Mesendoderm (in vitro differentiated cells): Measurements from ENCODE around the gene SCGN.

Experiments
- DNase-seq: peaks from one replicate; pipeline ENCODE4 v3.0.0; 2013
- H2AK5ac ChIP-seq: 2 replicates; pipeline ENCODE4 v1.6.1; 2013; ENCODE audit warnings: low read length, inconsistent platforms
- H2BK120ac ChIP-seq: 2 replicates; pipeline ENCODE4 v1.6.1; 2013; ENCODE audit warnings: low read depth, mild to moderate bottlenecking, low read length, moderate library complexity, mixed read lengths
- H2BK15ac ChIP-seq: replicated peaks from 2 replicates; pipeline ENCODE4 v1.6.1; 2013; ENCODE audit warnings: low read depth, mild to moderate bottlenecking, moderate library complexity
- H2BK5ac ChIP-seq: 2 replicates; pipeline ENCODE4 v1.6.1; 2013; ENCODE audit warnings: low read length, inconsistent platforms
- H3K18ac ChIP-seq: 2 replicates; pipeline ENCODE4 v1.6.1; 2013; ENCODE audit warnings: mild to moderate bottlenecking, low read length, mixed read lengths
- H3K23ac ChIP-seq: one replicate; pipeline ENCODE4 v1.6.1; 2013; ENCODE audit warnings: low read length
- H3K27ac ChIP-seq: 2 replicates; pipeline ENCODE4 v1.5.1; 2013; ENCODE audit warnings: low read depth, mild to moderate bottlenecking, inconsistent platforms, low read length, moderate library complexity
- H3K27me3 ChIP-seq: 2 replicates; pipeline ENCODE4 v1.6.1; 2013; ENCODE audit warnings: low read length, control low read depth, mild to moderate bottlenecking, inconsistent platforms; ENCODE audit not compliant: insufficient read depth, poor library complexity
- H3K36me3 ChIP-seq: 2 replicates; pipeline ENCODE4 v1.6.1; 2013; ENCODE audit warnings: low read length, inconsistent platforms; ENCODE audit not compliant: control insufficient read depth, insufficient read depth
- H3K4ac ChIP-seq: one replicate; pipeline ENCODE4 v1.6.1; 2013; ENCODE audit warnings: low read depth, mild to moderate bottlenecking, low read length, moderate library complexity
- H3K4me1 ChIP-seq: 2 replicates; pipeline ENCODE4 v1.6.1; 2013; ENCODE audit warnings: low read depth, low read length, inconsistent platforms; ENCODE audit not compliant: control insufficient read depth
- H3K4me2 ChIP-seq: 2 replicates; pipeline ENCODE4 v1.6.1; 2013; ENCODE audit warnings: low read length
- H3K4me3 ChIP-seq: 2 replicates; pipeline ENCODE4 v1.5.1; 2013; ENCODE audit warnings: mild to moderate bottlenecking, low read length
- H3K56ac ChIP-seq: one replicate; pipeline ENCODE4 v1.6.1; 2013; ENCODE audit warnings: low read length
- H3K79me1 ChIP-seq: 2 replicates; pipeline ENCODE4 v1.6.1; 2013; ENCODE audit warnings: low read length, inconsistent platforms
- H3K79me2 ChIP-seq: 2 replicates; pipeline ENCODE4 v1.6.1; 2013; ENCODE audit warnings: mild to moderate bottlenecking, low read length; ENCODE audit not compliant: control insufficient read depth, insufficient read depth
- H3K9ac ChIP-seq: 2 replicates; pipeline ENCODE4 v1.6.1; 2013; ENCODE audit warnings: low read length, inconsistent platforms
- H4K5ac ChIP-seq: one replicate; pipeline ENCODE4 v1.6.1; 2013; ENCODE audit warnings: low read length
- H4K8ac ChIP-seq: one replicate; pipeline ENCODE4 v1.6.1; 2013; ENCODE audit warnings: low read depth, mild to moderate bottlenecking, control low read depth, low read length, moderate library complexity
- WGBS: extraction: QIAGEN DNeasy Blood & Tissue Kit; methylation state at CpG from one replicate; pipeline ENCODE4 v1.1.7; 2013; ENCODE audit warnings: low lambda C conversion rate, missing lambda C conversion rate; ENCODE audit not compliant: insufficient coverage; ENCODE audit errors: extremely low coverage; 5-methylcytosine and 5-hydroxymethylcytosine counted together

Gene SCGN

DNA sequence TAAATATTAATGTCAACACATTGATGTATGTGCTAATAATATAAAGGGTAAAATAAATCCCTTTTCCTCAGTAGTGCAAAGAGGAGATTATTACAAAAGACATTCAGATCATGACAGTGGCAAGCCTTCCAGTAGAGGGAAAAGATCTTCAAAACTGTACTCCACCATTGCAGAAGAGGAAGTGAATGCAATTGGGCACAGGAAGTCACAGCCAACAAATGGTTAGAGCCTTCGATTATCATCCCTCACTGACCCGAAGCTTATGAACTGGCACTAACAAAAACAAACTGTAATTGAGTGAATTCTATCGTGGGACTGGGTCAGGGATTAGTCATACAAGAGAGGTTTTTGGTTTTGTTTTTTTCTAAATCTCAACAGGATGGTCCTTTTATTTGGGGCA lies 39.3 kb upstream of the SCGN start:
- Histone ChIP-seq H4K8ac (no peak overlapping the region), H3K27ac (no peak overlapping the region), H2BK120ac (no peak overlapping the region), H3K56ac (no peak overlapping the region), H3K9ac (no peak overlapping the region), H3K79me1 (no peaks in the 10 kb centered on the region), H2BK5ac (no peak overlapping the region), H2BK15ac (no peak overlapping the region), H3K79me2 (no peaks in the 10 kb centered on the region), H3K4me3 (no peak overlapping the region), H3K4me1 (no peaks in the 10 kb centered on the region), H3K4me2 (no peak overlapping the region), H2AK5ac (no peak overlapping the region), H3K27me3 (no peaks in the 10 kb centered on the region), H3K36me3 (no peaks in the 10 kb centered on the region), H3K23ac (no peak overlapping the region), H3K4ac (no peak overlapping the region), H4K5ac (no peak overlapping the region), H3K18ac (no peak overlapping the region)
- DNase-seq = no peak
- no CpG with 5 or more reads among the region's 3 CpGs for WGBS

DNA sequence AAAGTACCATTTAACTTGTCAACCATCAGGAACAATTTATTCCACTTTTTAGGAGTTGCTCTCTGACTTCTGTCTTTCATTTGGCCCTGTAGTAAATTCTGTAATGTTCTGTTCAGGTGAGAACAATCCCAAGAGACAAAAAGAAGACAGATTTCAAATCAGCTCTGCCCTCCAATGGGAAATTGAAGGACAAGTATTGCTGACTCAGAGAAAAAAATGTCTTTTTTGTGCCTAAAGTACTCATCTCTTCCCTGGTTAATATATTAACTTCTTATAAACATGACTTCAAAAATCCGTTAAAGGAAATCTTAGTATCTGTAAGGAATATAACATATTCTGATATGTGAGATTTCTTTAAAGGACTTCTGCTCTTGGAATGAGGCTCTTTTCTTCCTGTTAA lies 38.6 kb upstream of the SCGN start:
- Histone ChIP-seq H3K79me1 (no peaks in the 10 kb centered on the region), H3K27ac (no peak overlapping the region), H3K36me3 (no peaks in the 10 kb centered on the region), H3K23ac (no peak overlapping the region), H2AK5ac (no peak overlapping the region), H4K8ac (no peak overlapping the region), H3K18ac (no peak overlapping the region), H3K79me2 (no peaks in the 10 kb centered on the region), H3K4me1 (no peaks in the 10 kb centered on the region), H3K9ac (no peak overlapping the region), H3K4me3 (no peak overlapping the region), H2BK5ac (no peak overlapping the region), H3K56ac (no peak overlapping the region), H3K27me3 (no peaks in the 10 kb centered on the region), H2BK120ac (no peak overlapping the region), H2BK15ac (no peak overlapping the region), H3K4ac (no peak overlapping the region), H3K4me2 (no peak overlapping the region), H4K5ac (no peak overlapping the region)
- WGBS = no CpG with 5 or more reads among the region's 1 CpG
- DNase-seq = no peak

DNA sequence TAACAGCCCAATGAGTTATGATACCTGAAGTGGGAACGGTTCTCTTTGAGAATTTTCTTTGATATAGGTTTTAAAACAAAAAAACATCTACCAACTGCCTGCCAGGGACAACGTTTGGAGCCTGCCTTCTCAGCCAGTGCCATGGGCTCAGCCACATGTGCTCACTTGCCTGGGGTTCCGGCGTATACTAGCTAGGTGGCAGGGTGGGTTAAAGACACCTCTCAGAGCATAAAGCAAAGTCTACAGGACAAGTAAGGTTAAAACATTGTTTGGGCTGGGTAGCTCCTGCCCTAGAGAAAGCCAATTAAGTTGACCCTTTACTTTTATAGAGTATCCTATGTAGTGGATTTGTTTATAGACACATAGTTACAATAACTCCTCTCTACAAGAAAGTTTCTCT lies 38.0 kb upstream of the SCGN start:
- DNase-seq = no peak
- no peaks in the 10 kb centered on the region for H3K27me3 ChIP-seq
- WGBS = no CpG with 5 or more reads among the region's 4 CpGs
- H3K79me2 ChIP-seq = no peaks in the 10 kb centered on the region
- no peak overlapping the region for H2AK5ac ChIP-seq
- H3K36me3 ChIP-seq = no peaks in the 10 kb centered on the region
- no peak overlapping the region for H4K8ac ChIP-seq
- no peak overlapping the region for H3K4me2 ChIP-seq
- no peak overlapping the region for H4K5ac ChIP-seq
- H3K27ac ChIP-seq = no peak overlapping the region
- no peak overlapping the region for H3K56ac ChIP-seq
- no peak overlapping the region for H2BK120ac ChIP-seq
- no peak overlapping the region for H3K9ac ChIP-seq
- no peak overlapping the region for H2BK15ac ChIP-seq
- H3K4me3 ChIP-seq = no peak overlapping the region
- H2BK5ac ChIP-seq = no peak overlapping the region
- H3K23ac ChIP-seq = no peak overlapping the region
- no peaks in the 10 kb centered on the region for H3K4me1 ChIP-seq
- no peaks in the 10 kb centered on the region for H3K79me1 ChIP-seq
- H3K18ac ChIP-seq = no peak overlapping the region
- no peak overlapping the region for H3K4ac ChIP-seq

DNA sequence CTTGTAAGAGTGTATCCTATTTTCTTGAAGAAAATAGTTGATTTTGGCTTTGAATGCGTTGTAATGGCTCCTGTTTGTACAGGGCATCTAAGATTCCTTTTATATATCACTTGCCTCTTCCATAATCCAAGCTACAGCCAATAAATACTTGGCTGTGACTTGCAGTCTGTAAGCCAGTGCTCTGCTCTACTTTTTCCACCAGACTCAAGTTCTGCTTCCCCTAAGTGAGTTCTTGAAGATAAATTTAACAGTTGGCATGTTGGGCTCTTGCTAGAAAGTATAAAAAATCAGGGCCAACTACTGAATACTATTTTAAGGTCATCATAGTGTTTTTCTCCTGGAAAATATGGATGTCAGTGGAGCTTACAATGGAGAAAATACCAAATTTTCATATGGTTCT lies 36.5 kb upstream of the SCGN start:
- H2BK120ac ChIP-seq = no peak overlapping the region

DNA sequence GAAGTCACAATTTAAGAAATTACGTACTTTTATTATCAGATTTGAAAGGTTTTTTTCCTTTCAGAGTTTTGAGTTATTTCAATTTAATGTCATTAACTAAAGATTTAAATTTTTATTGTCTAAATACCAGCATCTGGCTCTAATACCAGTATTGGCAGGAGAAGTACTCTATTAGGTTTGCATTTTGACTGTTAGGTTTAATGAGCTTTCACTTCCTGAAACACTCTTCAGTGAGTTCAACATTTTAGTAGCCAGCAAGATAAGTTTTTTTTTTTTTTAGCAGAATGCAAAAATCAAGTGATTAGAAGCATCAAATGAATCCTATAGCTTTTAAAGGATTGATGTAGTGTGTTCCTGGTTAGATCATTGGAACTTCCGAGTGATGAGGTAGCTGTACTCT lies 34.0 kb upstream of the SCGN start:
- Histone ChIP-seq H3K4me2 (no peak overlapping the region), H2AK5ac (no peak overlapping the region), H4K8ac (no peak overlapping the region), H2BK5ac (no peak overlapping the region), H3K27ac (no peak overlapping the region), H3K4me1 (no peaks in the 10 kb centered on the region), H3K9ac (no peak overlapping the region), H2BK15ac (no peak overlapping the region), H3K23ac (no peak overlapping the region), H3K56ac (no peak overlapping the region), H2BK120ac (no peak overlapping the region), H3K36me3 (no peaks in the 10 kb centered on the region), H3K79me1 (no peaks in the 10 kb centered on the region), H3K18ac (no peak overlapping the region), H3K4ac (no peak overlapping the region), H3K27me3 (no peaks in the 10 kb centered on the region), H3K4me3 (no peak overlapping the region), H3K79me2 (no peaks in the 10 kb centered on the region), H4K5ac (no peak overlapping the region)
- WGBS = no CpG with 5 or more reads among the region's 2 CpGs
- no peak for DNase-seq

More for the DNA sequence above, 36.5 kb upstream of the SCGN start:
- Histone ChIP-seq H4K8ac (no peak overlapping the region), H2BK5ac (no peak overlapping the region), H3K79me2 (no peaks in the 10 kb centered on the region), H3K4me1 (no peaks in the 10 kb centered on the region), H3K27ac (no peak overlapping the region), H3K36me3 (no peaks in the 10 kb centered on the region), H3K4me3 (no peak overlapping the region), H4K5ac (no peak overlapping the region), H3K4ac (no peak overlapping the region), H2AK5ac (no peak overlapping the region), H2BK15ac (no peak overlapping the region), H3K4me2 (no peak overlapping the region), H3K56ac (no peak overlapping the region), H3K27me3 (no peaks in the 10 kb centered on the region), H3K18ac (no peak overlapping the region), H3K9ac (no peak overlapping the region), H3K79me1 (no peaks in the 10 kb centered on the region), H3K23ac (no peak overlapping the region)
- no peak for DNase-seq
- no CpG with 5 or more reads among the region's 1 CpG for WGBS

DNA sequence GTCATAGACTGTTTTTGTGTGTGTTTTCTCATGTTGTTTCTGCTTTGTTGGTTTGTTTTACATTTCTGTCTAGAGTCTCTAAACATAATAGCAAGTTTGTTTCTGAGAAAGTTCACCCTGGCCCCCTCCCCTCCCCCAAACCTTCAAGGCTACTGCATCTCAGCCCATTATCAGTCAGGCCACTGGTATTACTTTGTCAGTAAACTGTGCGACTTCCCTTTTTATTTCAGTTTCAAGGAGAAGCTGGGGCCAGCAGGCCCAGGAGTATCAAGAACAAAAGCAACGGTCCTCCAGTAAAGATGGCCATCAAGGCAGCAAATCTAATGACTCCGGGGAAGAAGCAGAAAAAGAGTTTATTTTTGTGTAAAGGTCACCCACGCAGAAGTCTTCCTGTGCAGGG lies 32.8 kb upstream of the SCGN start:
- no peak overlapping the region for H2BK120ac ChIP-seq

More for the DNA sequence above, 32.8 kb upstream of the SCGN start:
- Histone ChIP-seq H3K4me1 (no peaks in the 10 kb centered on the region), H2BK5ac (no peak overlapping the region), H3K79me2 (no peaks in the 10 kb centered on the region), H3K36me3 (no peaks in the 10 kb centered on the region), H2BK15ac (no peak overlapping the region), H3K9ac (no peak overlapping the region), H3K79me1 (no peaks in the 10 kb centered on the region), H3K18ac (no peak overlapping the region), H3K23ac (no peak overlapping the region), H3K27ac (no peak overlapping the region), H4K5ac (no peak overlapping the region), H3K56ac (no peak overlapping the region), H3K4me3 (no peak overlapping the region), H2AK5ac (no peak overlapping the region), H3K27me3 (no peaks in the 10 kb centered on the region), H3K4me2 (no peak overlapping the region), H3K4ac (no peak overlapping the region), H4K8ac (no peak overlapping the region)
- no CpG with 5 or more reads among the region's 4 CpGs for WGBS
- no peak for DNase-seq
